B cell (primary cell): Measurements from ENCODE around the gene SLFN13. TPM values are rescaled to one million over a fixed set of nuclear protein-coding genes. Genes with fewer than 3 reads are reported as not detected.
"Not testable (repeated sequence)": the region's sequence is repeated elsewhere in the genome, so short reads cannot be mapped to it uniquely, and the experiment has no call there.

ENCODE experiments used
- ATAC-seq: fragments of 200-7000 bp; cut with Tn5 transposase; one replicate; pipeline ENCODE4 v1.10.0; 2021; ENCODE audit warnings: low read depth, mild to moderate bottlenecking, moderate number of reproducible peaks, moderate library complexity
- CTCF ChIA-PET: fragments of 350-600 bp; sonication (Branson Sonifier 250); formaldehyde crosslinking; loops from one replicate; lab custom pipeline; 2021; ENCODE audit warnings: antibody characterized with exemption, inconsistent platforms; lab: Charles Lee
- POLR2A ChIA-PET: fragments of 350-600 bp; sonication (Branson Sonifier 250); formaldehyde crosslinking; loops from one replicate; lab custom pipeline; 2021; ENCODE audit warnings: antibody characterized with exemption; lab: Charles Lee
- DNase-seq: peaks from one replicate; pipeline ENCODE4 v3.0.0; 2013
- H2AFZ ChIP-seq: 2 replicates; pipeline ENCODE4 v1.6.1; 2012; ENCODE audit warnings: mild to moderate bottlenecking, low read depth, low read length; ENCODE audit not compliant: insufficient read depth, poor library complexity, severe bottlenecking
- H3K27ac ChIP-seq, 2 donors: 1 replicate in 1 of 2; 2 replicates in 1 of 2; pipeline ENCODE4 v1.5.1; 2012 to 2013; ENCODE audit warnings: low read length in 2 of 2, mild to moderate bottlenecking in 2 of 2, moderate library complexity in 1 of 2
- H3K27me3 ChIP-seq, 4 experiments: fragments of 200-600 bp in 1 of 4; sonication (generic) in 1 of 4; replicated peaks in 1 of 4; 1 replicate in 2 of 4; 2 replicates in 2 of 4; pipeline versions ENCODE4 v1.6.1 to v1.7.0; 2013 to 2016; ENCODE audit warnings: low read length in 3 of 4, mild to moderate bottlenecking in 2 of 4, mixed read lengths in 1 of 4, moderate library complexity in 1 of 4; ENCODE audit not compliant: insufficient read depth in 4 of 4, control insufficient read depth in 3 of 4; ENCODE audit errors: control extremely low read depth in 1 of 4
- H3K36me3 ChIP-seq, 2 experiments: replicated peaks in 1 of 2; 1 replicate in 1 of 2; 2 replicates in 1 of 2; pipeline versions ENCODE4 v1.6.1 to v1.7.1; 2013; ENCODE audit warnings: low read length in 1 of 2; ENCODE audit not compliant: insufficient read depth in 2 of 2, control insufficient read depth in 1 of 2; ENCODE audit errors: control extremely low read depth in 1 of 2, extremely low read depth in 1 of 2
- H3K4me1 ChIP-seq, 2 donors: fragments of 200-600 bp in 1 of 2; sonication (generic) in 1 of 2; 1 replicate in 1 of 2; 2 replicates in 1 of 2; pipeline versions ENCODE4 v1.5.1 to v1.6.1; 2013 to 2017; ENCODE audit warnings: low read length in 2 of 2; ENCODE audit not compliant: control insufficient read depth in 2 of 2, insufficient read depth in 2 of 2
- H3K4me2 ChIP-seq: replicated peaks from 2 replicates; pipeline ENCODE3; 2012; ENCODE audit warnings: mild to moderate bottlenecking, low read depth, low read length; ENCODE audit not compliant: poor library complexity, severe bottlenecking
- H3K4me3 ChIP-seq, 5 experiments: fragments of 200-600 bp in 1 of 5; sonication (generic) in 1 of 5; 1 replicate in 3 of 5; 2 replicates in 2 of 5; pipeline versions ENCODE4 v1.5.1 to v1.7.0; 2011 to 2016; ENCODE audit warnings: low read length in 4 of 5, mild to moderate bottlenecking in 4 of 5, low read depth in 2 of 5, control low read depth in 1 of 5, moderate library complexity in 1 of 5; ENCODE audit not compliant: insufficient read depth in 1 of 5; ENCODE audit errors: control extremely low read depth in 1 of 5, extremely low read depth in 1 of 5
- H3K79me2 ChIP-seq: fragments of 200-600 bp; sonication (generic); one replicate; pipeline ENCODE4 v1.6.0; 2016; ENCODE audit warnings: low read length; ENCODE audit not compliant: control insufficient read depth, insufficient read depth
- H3K9ac ChIP-seq: fragments of 200-600 bp; sonication (generic); 2 replicates; pipeline ENCODE4 v1.6.1; 2017; ENCODE audit warnings: mild to moderate bottlenecking, low read length, moderate library complexity
- H3K9me3 ChIP-seq, 3 donors: one replicate each; pipeline versions ENCODE4 v1.6.1 to v1.7.1; 2013; ENCODE audit warnings: low read length in 2 of 3; ENCODE audit not compliant: control insufficient read depth in 2 of 3, insufficient read depth in 1 of 3; ENCODE audit errors: control extremely low read depth in 1 of 3
- H4K20me1 ChIP-seq: 2 replicates; pipeline ENCODE4 v1.6.0; 2012; ENCODE audit warnings: mild to moderate bottlenecking, low read length; ENCODE audit not compliant: insufficient read depth, control insufficient read depth, poor library complexity, severe bottlenecking
- H3K27ac Mint-ChIP-seq: one replicate; pipeline ENCODE4 v1.8.0; 2021; ENCODE audit warnings: mixed read lengths
- H3K27me3 Mint-ChIP-seq: one replicate; pipeline ENCODE4 v1.8.0; 2021; ENCODE audit warnings: mixed read lengths
- H3K4me1 Mint-ChIP-seq: one replicate; pipeline ENCODE4 v1.8.0; 2021; ENCODE audit warnings: mixed read lengths
- H3K4me3 Mint-ChIP-seq: one replicate; pipeline ENCODE4 v1.8.0; 2021; ENCODE audit warnings: mixed read lengths
- H3K9me3 Mint-ChIP-seq: one replicate; pipeline ENCODE4 v1.8.0; 2022; ENCODE audit warnings: mixed read lengths; ENCODE audit not compliant: insufficient read depth
- EZH2 ChIP-seq: IDR thresholded peaks from 2 replicates; pipeline ENCODE4 v1.6.1; 2012; ENCODE audit warnings: borderline replicate concordance, low read depth, mild to moderate bottlenecking, moderate library complexity, low read length; ENCODE audit not compliant: insufficient read depth, poor library complexity, severe bottlenecking
- WGBS: methylation state at CpG from one replicate; pipeline ENCODE4 v1.1.5; 2013; ENCODE audit warnings: missing lambda C conversion rate; ENCODE audit not compliant: insufficient coverage; 5-methylcytosine and 5-hydroxymethylcytosine counted together
- intact Hi-C: fragments of 100-400 bp; cut with micrococcal nuclease; formaldehyde crosslinking; loops from one replicate; pipeline ENCODE4 v1.10.0; 2022
- polyA plus RNA-seq: library from polyadenylated mRNA; depleted of rRNA; stranded (reverse); fragments of >200 nt; gene quantifications from 2 replicates; pipeline ENCODE4 v1.2.3, GENCODE V29; 2012
- total RNA-seq, 2 donors: library from RNA; stranded (reverse); fragments of 120-200 nt in 1 of 2; gene quantifications; 1 replicate in 1 of 2; 2 replicates in 1 of 2; pipeline versions ENCODE4 v1.2.3 to v1.2.4, GENCODE V29; 2013 to 2022
- TF ChIP-seq, protein P1 (sequence below): fragments of 200-600 bp; IDR thresholded peaks from one replicate; pipeline ENCODE4 v1.8.0; 2022; ENCODE audit warnings: antibody characterized with exemption, mild to moderate bottlenecking

The SLFN13 gene
- total and polyA plus RNA-seq, 2 donors (not counting 1 experiment from before 2014, with no cell fraction given) = 9.5 to 31.0 TPM

- ATAC-seq (peak; percentile 92), DNase-seq (peak; percentile 92)
- H3K36me3 ChIP-seq = no peaks in the 10 kb centered on the region
- peaks cover 12 to 13% of the 10 kb centered on the region in 2 donors for H3K4me1 ChIP-seq
- H3K27me3 Mint-ChIP-seq = no peaks in the 10 kb centered on the region
- H3K4me3 ChIP-seq = peak overlapping the region in 4 of 5 experiments; percentile 11 to 56 (median 42)
- intact Hi-C loops = loop anchor here (1.0 kb wide), 3 partner anchors 12 to 28 kb away; partner anchors contain the start of genes SLFN12 and SLFN13
- H3K79me2 ChIP-seq = no peaks in the 10 kb centered on the region
- peaks cover 21% of the 10 kb centered on the region for H3K4me1 Mint-ChIP-seq
- peak overlapping the region; percentile 88 for H3K4me3 Mint-ChIP-seq
- H2AFZ ChIP-seq = peak overlapping the region; percentile 53
- H3K9ac ChIP-seq = peak overlapping the region; percentile 32
- peak overlapping the region; percentile 68 for H3K4me2 ChIP-seq
- TF ChIP-seq, protein P1, sequence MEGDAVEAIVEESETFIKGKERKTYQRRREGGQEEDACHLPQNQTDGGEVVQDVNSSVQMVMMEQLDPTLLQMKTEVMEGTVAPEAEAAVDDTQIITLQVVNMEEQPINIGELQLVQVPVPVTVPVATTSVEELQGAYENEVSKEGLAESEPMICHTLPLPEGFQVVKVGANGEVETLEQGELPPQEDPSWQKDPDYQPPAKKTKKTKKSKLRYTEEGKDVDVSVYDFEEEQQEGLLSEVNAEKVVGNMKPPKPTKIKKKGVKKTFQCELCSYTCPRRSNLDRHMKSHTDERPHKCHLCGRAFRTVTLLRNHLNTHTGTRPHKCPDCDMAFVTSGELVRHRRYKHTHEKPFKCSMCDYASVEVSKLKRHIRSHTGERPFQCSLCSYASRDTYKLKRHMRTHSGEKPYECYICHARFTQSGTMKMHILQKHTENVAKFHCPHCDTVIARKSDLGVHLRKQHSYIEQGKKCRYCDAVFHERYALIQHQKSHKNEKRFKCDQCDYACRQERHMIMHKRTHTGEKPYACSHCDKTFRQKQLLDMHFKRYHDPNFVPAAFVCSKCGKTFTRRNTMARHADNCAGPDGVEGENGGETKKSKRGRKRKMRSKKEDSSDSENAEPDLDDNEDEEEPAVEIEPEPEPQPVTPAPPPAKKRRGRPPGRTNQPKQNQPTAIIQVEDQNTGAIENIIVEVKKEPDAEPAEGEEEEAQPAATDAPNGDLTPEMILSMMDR = no peak
- TF ChIP-seq EZH2 = no peak
- no peaks in the 10 kb centered on the region for H3K9me3 Mint-ChIP-seq
- WGBS = under 1% methylated on average over 42 of the region's 44 CpGs
- ChIA-PET POLR2A (interaction anchor here (1.0 to 1.1 kb wide), 3 partner anchors 87 to 148 kb away, joined by 3 to 5 read pairs (median 3); partner anchors contain the start of gene SLFN11), CTCF (no interaction called here)
- no peaks in the 10 kb centered on the region for H3K27me3 ChIP-seq
- peaks cover 0 to 1% (median 0%) of the 10 kb centered on the region in 3 donors for H3K9me3 ChIP-seq
- peak overlapping the region; percentile 87 for H3K27ac Mint-ChIP-seq
- peak overlapping the region; percentile 22 to 39 for H3K27ac ChIP-seq
- H4K20me1 ChIP-seq = no peaks in the 10 kb centered on the region
Measured at GRCh38 chr17:35460354-35460851, 11.8 kb upstream of the SLFN13 start.

DNA sequence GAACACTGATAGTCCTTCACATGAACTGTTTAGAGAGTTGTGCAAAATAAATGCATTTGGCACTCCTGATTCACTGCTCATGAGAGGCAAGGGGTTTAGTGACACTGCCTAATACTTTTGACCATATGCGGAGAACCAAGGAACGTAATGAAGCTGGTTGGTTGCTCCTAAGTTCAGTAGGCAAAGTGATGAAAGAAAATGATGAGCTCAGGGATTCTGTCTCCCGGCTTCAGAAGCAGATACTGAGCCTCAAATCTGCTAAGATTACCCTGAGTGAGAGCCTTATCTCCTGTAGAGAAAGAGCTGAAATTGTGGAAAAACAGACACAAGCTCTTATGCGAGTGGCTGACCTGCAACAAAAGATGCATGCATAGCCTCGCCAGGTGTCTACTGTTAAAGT is 5.5 kb upstream of the SLFN13 start:
- H2AFZ ChIP-seq, H3K27ac Mint-ChIP-seq, POLR2A ChIA-PET, H4K20me1 ChIP-seq, H3K27me3 ChIP-seq, H3K27me3 Mint-ChIP-seq, H3K4me2 ChIP-seq, ATAC-seq, H3K4me3 Mint-ChIP-seq, H3K27ac ChIP-seq, H3K4me1 ChIP-seq, DNase-seq, H3K79me2 ChIP-seq, H3K4me3 ChIP-seq, H3K4me1 Mint-ChIP-seq, H3K9me3 Mint-ChIP-seq, H3K36me3 ChIP-seq, H3K9me3 ChIP-seq, CTCF ChIA-PET, intact Hi-C loops, H3K9ac ChIP-seq: not testable (repeated sequence)
- WGBS = 98% methylated on average over 5 of the region's 5 CpGs
